Dendritic cell treated with granulocyte-macrophage colony-stimulating factor and Interleukin-4, amounts not matched to agents 40 ng/mL and 50 ng/mL, for 4 days (primary cell): ENCODE results near the gene PSTK.

Experiments used
- H3K27ac Mint-ChIP-seq: one replicate; pipeline ENCODE4 v1.8.0; 2022; ENCODE audit warnings: mild to moderate bottlenecking, mixed read lengths
- H3K27me3 Mint-ChIP-seq: one replicate; pipeline ENCODE4 v1.8.0; 2022; ENCODE audit warnings: mild to moderate bottlenecking, mixed read lengths
- H3K36me3 Mint-ChIP-seq: one replicate; pipeline ENCODE4 v1.8.0; 2022; ENCODE audit warnings: low read depth, mixed read lengths
- H3K4me1 Mint-ChIP-seq: one replicate; pipeline ENCODE4 v1.8.0; 2022; ENCODE audit warnings: low read depth, mixed read lengths
- H3K4me3 Mint-ChIP-seq: one replicate; pipeline ENCODE4 v1.8.0; 2022; ENCODE audit warnings: mild to moderate bottlenecking, moderate library complexity, mixed read lengths
- H3K9me3 Mint-ChIP-seq: one replicate; pipeline ENCODE4 v1.8.0; 2022; ENCODE audit warnings: mixed read lengths
- intact Hi-C: fragments of 100-400 bp; cut with micrococcal nuclease; formaldehyde crosslinking; loops from one replicate; pipeline ENCODE4 v1.15.0; 2022

The PSTK gene

DNA sequence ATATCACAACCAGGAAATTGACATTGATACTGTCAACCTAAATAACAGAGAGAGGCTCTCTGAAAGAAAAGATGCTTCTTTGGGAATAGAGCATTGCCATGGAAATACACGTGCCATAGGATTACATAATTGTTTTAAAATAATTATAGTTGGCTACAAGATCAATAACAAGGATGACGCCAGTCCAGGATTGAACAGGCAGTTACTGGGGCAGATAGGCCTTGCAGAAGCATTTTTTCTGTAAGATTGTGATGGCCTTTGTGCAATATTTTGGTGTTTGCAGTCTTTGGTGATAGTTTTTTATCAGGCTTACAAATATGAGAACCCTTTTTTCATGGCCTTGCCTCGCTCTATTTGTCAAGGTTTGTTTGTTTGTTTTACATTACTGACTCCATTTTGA is 39.1 kb downstream of the PSTK start:
- Mint-ChIP-seq H3K27ac (no peak overlapping the region), H3K27me3 (no peaks in the 10 kb centered on the region), H3K36me3 (no peaks in the 10 kb centered on the region), H3K9me3 (no peaks in the 10 kb centered on the region), H3K4me3 (no peak overlapping the region), H3K4me1 (no peaks in the 10 kb centered on the region)
- intact Hi-C loops, result no loop called here

- H3K9me3 Mint-ChIP-seq, result no peaks in the 10 kb centered on the region
- no peaks in the 10 kb centered on the region for H3K36me3 Mint-ChIP-seq
- intact Hi-C loops, result no loop called here
- no peak overlapping the region for H3K27ac Mint-ChIP-seq
- H3K4me1 Mint-ChIP-seq, result no peaks in the 10 kb centered on the region
- H3K4me3 Mint-ChIP-seq, result no peak overlapping the region
- H3K27me3 Mint-ChIP-seq, result no peaks in the 10 kb centered on the region
These were observed 39.9 kb downstream of the PSTK start for GRCh38 chr10:123019941-123020703.

- no peak overlapping the region for H3K4me3 Mint-ChIP-seq
- intact Hi-C loops, result no loop called here
- no peaks in the 10 kb centered on the region for H3K9me3 Mint-ChIP-seq
- H3K27ac Mint-ChIP-seq, result no peak overlapping the region
- no peaks in the 10 kb centered on the region for H3K27me3 Mint-ChIP-seq
- H3K36me3 Mint-ChIP-seq, result no peaks in the 10 kb centered on the region
- H3K4me1 Mint-ChIP-seq, result no peaks in the 10 kb centered on the region
These were observed 41.3 kb downstream of the PSTK start for GRCh38 chr10:123021517-123021916.

DNA sequence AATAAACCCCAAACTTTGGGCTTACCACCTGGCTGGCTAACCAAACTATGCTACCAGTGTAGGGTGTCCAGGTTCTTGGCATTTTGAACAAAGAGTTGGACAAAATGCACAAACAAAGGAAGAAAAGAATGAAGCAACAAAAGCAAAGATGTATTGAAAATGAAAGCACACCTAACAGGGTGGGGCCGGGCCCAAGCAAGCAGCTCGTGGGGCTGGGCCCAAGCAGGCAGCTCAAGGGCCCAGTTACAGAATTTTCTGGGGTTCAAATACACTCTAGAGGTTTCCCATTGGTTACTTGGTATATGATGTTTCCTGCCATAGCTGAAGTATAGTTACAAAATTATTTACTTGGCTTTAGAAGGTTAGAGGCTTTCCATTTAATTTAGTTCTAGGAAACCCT is 44.3 kb downstream of the PSTK start:
- no peak overlapping the region for H3K27ac Mint-ChIP-seq
- no peak overlapping the region for H3K4me3 Mint-ChIP-seq
- no peaks in the 10 kb centered on the region for H3K36me3 Mint-ChIP-seq
- no peaks in the 10 kb centered on the region for H3K4me1 Mint-ChIP-seq
- no peaks in the 10 kb centered on the region for H3K9me3 Mint-ChIP-seq
- H3K27me3 Mint-ChIP-seq, result no peaks in the 10 kb centered on the region
- intact Hi-C loops, result no loop called here

- no peak overlapping the region for H3K4me3 Mint-ChIP-seq
- H3K36me3 Mint-ChIP-seq, result no peaks in the 10 kb centered on the region
- no peaks in the 10 kb centered on the region for H3K27me3 Mint-ChIP-seq
- intact Hi-C loops, result no loop called here
- no peak overlapping the region for H3K27ac Mint-ChIP-seq
- no peaks in the 10 kb centered on the region for H3K9me3 Mint-ChIP-seq
- no peaks in the 10 kb centered on the region for H3K4me1 Mint-ChIP-seq
These were observed 46.1 kb downstream of the PSTK start for GRCh38 chr10:123026302-123026701.

DNA sequence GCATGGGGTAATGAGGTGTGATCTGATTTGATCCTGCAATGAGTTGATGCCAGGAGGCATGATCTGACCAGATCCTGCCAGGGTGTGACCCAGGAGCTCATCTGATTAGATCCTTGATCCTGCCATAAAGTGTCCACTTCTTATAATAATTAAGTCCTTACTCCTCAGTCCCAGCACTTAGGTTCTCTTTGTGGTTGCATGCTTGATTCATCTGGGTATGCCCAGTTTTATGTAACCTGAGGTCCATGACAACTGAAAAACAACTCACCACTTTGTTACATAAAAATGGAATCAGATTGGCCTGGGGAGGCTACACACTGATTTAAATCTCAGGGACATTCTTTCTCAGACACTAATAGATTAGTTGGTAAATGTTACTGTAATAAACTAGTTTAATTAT is 47.7 kb downstream of the PSTK start:
- H3K27ac Mint-ChIP-seq, result no peak overlapping the region
- no peak overlapping the region for H3K4me3 Mint-ChIP-seq
- no peaks in the 10 kb centered on the region for H3K27me3 Mint-ChIP-seq
- intact Hi-C loops, result no loop called here
- H3K9me3 Mint-ChIP-seq, result no peaks in the 10 kb centered on the region
- no peaks in the 10 kb centered on the region for H3K36me3 Mint-ChIP-seq
- H3K4me1 Mint-ChIP-seq, result no peaks in the 10 kb centered on the region

GRCh38 chr10:123031124-123031523 is 50.9 kb downstream of the PSTK start:
- Mint-ChIP-seq H3K9me3 (no peaks in the 10 kb centered on the region), H3K4me1 (no peaks in the 10 kb centered on the region), H3K36me3 (peaks cover 8% of the 10 kb centered on the region), H3K27me3 (no peaks in the 10 kb centered on the region), H3K4me3 (no peak overlapping the region), H3K27ac (no peak overlapping the region)
- intact Hi-C loops, result no loop called here

DNA sequence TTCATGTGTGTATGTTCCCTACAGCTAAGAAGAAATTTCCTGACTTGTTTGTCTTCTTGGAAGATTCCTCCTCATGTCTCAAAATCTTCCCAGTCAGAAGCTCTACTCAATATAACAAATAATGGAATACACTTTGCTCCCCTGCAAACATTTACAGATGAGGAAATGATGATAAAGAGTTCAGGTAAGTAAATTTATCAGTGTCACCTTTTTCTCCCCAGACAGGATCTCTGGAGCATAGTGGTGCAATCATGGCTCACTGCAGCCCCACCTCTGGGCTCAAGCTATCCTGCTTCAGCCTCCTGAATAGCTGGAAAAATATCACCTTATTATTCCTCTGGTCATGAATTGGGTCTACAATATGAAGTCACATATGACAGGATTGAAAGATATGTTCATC is 54.1 kb downstream of the PSTK start:
- intact Hi-C loops, result no loop called here
- H3K27ac Mint-ChIP-seq, result no peak overlapping the region
- peaks cover 15% of the 10 kb centered on the region for H3K36me3 Mint-ChIP-seq
- H3K4me1 Mint-ChIP-seq, result peaks cover 8% of the 10 kb centered on the region
- no peaks in the 10 kb centered on the region for H3K27me3 Mint-ChIP-seq
- no peak overlapping the region for H3K4me3 Mint-ChIP-seq
- H3K9me3 Mint-ChIP-seq, result no peaks in the 10 kb centered on the region

- peaks cover 11% of the 10 kb centered on the region for H3K4me1 Mint-ChIP-seq
- no peak overlapping the region for H3K27ac Mint-ChIP-seq
- H3K36me3 Mint-ChIP-seq, result peaks cover 15% of the 10 kb centered on the region
- no peak overlapping the region for H3K4me3 Mint-ChIP-seq
- intact Hi-C loops, result no loop called here
- no peaks in the 10 kb centered on the region for H3K27me3 Mint-ChIP-seq
- H3K9me3 Mint-ChIP-seq, result no peaks in the 10 kb centered on the region
These were observed 55.4 kb downstream of the PSTK start for GRCh38 chr10:123035467-123036086.

DNA sequence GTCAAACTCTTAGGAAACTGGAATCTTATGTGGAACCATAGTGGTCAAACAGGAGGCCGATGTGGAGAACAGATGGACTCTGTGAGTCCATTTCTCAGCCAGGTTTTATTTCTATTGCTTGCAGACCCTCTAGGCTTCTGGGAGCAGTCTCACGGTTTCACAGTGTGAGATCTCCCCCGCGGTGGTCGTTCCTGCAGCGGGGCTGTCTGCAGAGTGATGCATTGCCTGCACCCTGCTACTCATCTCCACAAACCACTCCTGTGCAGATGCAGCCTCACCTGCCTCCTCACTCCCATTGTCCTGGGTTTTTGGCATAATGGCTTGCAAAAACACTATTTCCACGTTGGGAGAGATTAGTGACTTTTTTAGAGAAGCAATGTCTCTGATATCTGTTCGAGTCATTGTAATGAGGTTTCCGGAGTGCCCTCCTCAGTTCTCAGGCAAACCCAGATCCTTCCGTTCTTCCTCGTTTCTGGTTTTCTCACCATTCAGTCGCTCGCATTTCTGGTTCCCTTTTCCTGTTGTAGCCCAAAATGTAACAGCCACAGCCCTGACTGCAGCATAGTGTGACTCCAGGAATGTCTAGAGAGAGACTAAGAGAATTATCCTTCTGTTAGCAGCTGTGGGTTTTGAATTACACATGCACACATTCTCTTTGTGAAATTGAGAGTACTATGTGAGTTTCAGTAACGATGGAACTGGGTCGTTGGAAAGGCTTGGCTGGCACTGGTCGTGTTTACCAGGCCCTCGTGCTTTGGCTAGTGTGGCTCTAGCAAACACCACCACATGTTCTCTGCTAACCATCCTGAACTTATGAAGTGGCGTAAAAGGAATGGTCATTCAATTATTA is 58.8 kb downstream of the PSTK start:
- Mint-ChIP-seq H3K4me3 (no peak overlapping the region), H3K4me1 (peaks cover 11% of the 10 kb centered on the region), H3K9me3 (no peaks in the 10 kb centered on the region), H3K27me3 (no peaks in the 10 kb centered on the region), H3K36me3 (peaks cover 15% of the 10 kb centered on the region), H3K27ac (no peak overlapping the region)
- intact Hi-C loops, result no loop called here

DNA sequence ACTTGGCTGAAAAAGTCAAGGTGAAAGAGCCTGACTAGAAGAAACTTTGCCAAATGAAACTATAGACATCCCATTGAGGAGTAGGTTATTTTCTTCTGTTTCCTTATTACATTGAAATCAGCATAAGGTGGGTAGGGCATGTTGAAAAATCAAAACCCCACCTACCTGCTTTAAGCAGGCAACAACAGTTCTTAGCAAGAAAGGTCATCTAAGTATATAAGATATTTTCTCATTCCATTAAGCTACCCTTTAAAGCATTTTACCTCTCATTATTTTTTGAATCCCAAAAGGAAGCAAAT is 59.4 kb downstream of the PSTK start:
- no peaks in the 10 kb centered on the region for H3K27me3 Mint-ChIP-seq
- H3K9me3 Mint-ChIP-seq, result no peaks in the 10 kb centered on the region
- no peak overlapping the region for H3K4me3 Mint-ChIP-seq
- peaks cover 15% of the 10 kb centered on the region for H3K36me3 Mint-ChIP-seq
- intact Hi-C loops, result no loop called here
- peaks cover 11% of the 10 kb centered on the region for H3K4me1 Mint-ChIP-seq
- no peak overlapping the region for H3K27ac Mint-ChIP-seq
